Hepatic stellate cell (primary cell): ENCODE measurements around the gene TROAP.
"Not testable (repeated sequence)": the region's sequence is repeated elsewhere in the genome, so short reads cannot be mapped to it uniquely, and the experiment has no call there.

Source experiments
- DNase-seq: peaks from one replicate; pipeline ENCODE4 v3.0.0; 2011; ENCODE audit warnings: low spot score

TROAP gene

GRCh38 chr12:49322708-49323523 lies at the start of gene TROAP:
TROAP (plus strand) TSS chr12:49323255; CDS start chr12:49323609, 354 bp downstream.
- DNase-seq: peak; percentile 100

- DNase-seq: no peak
Measured at GRCh38 chr12:49273726-49274395, 49.2 kb upstream of the TROAP start.

GRCh38 chr12:49274396-49275069 lies 48.5 kb upstream of the TROAP start:
- no peak for DNase-seq

- no peak for DNase-seq
Measured at GRCh38 chr12:49276304-49277290, 46.5 kb upstream of the TROAP start.

GRCh38 chr12:49277466-49277865 lies 45.6 kb upstream of the TROAP start:
- DNase-seq: no peak

- DNase-seq: no peak
Measured at GRCh38 chr12:49279706-49280159, 43.3 kb upstream of the TROAP start.

GRCh38 chr12:49280545-49280944 lies 42.5 kb upstream of the TROAP start:
- DNase-seq: not testable (repeated sequence)

GRCh38 chr12:49282302-49282701 lies 40.8 kb upstream of the TROAP start:
- no peak for DNase-seq

- not testable (repeated sequence) for DNase-seq
Measured at GRCh38 chr12:49282740-49283375, 40.2 kb upstream of the TROAP start.

GRCh38 chr12:49283541-49284429 lies 39.3 kb upstream of the TROAP start:
- DNase-seq: no peak

- DNase-seq: no peak
Measured at GRCh38 chr12:49284672-49285071, 38.4 kb upstream of the TROAP start.

- DNase-seq: no peak
Measured at GRCh38 chr12:49287876-49288275, 35.2 kb upstream of the TROAP start.

- DNase-seq: peak; percentile 73
Measured at GRCh38 chr12:49288412-49288853, 34.6 kb upstream of the TROAP start.

GRCh38 chr12:49288922-49289555 lies 34.0 kb upstream of the TROAP start:
- no peak for DNase-seq

GRCh38 chr12:49292729-49293055 lies 30.4 kb upstream of the TROAP start:
- no peak for DNase-seq

GRCh38 chr12:49293056-49293956 lies 29.7 kb upstream of the TROAP start:
- DNase-seq: no peak

- DNase-seq: no peak
Measured at GRCh38 chr12:49294086-49294803, 28.8 kb upstream of the TROAP start.

- DNase-seq: no peak
Measured at GRCh38 chr12:49294804-49295081, 28.3 kb upstream of the TROAP start.
